ENCODE data around the gene TPRKB. TPM values are rescaled to one million over a fixed set of nuclear protein-coding genes. Genes with fewer than 3 reads are reported as not detected.
"Not testable (repeated sequence)": the region's sequence is repeated elsewhere in the genome, so short reads cannot be mapped to it uniquely, and the experiment has no call there.

The TPRKB gene
- total and polyA plus RNA-seq, 9 of the 15 experiments (the other 6 are each of a cell fraction or from before 2014, with no cell fraction given), result 55.6 to 250 (median 112) TPM

DNA sequence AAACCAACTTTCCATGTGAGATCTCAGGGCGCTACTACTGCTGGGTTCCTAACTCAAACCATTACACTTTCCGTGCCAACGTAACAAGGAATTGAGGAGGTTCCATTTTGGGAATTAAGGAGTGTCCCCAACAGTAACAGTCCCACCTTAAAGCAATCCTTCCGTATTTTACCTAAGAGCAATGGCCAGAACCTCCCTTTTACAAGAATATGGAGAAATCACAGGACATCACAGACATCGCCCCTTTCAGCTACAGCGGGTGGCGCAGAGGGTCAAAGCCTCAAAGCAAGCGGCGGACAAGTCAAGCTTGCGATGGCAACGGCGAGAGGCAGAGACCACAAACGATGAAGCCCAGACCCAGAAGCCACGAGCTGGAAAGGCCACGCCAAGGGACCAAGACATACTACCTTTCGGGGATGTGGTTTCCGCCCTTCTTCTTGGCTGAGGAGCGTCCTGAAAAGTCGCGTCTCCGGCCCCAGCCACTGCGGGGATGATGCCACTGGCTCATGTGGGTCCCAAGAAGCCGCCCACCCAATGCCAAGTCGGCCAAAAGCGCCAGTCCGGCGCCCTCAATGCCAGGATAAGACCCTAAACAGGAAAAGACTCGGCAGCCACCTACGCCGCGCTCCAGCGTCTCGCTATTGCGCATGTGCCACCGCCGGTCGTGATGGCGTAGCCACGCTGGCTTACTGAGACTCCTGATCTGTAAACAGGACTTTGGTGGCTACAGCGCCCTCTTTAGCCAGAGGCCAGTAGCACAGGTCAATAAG is 42.5 kb upstream of the TPRKB start, which contains the start of gene DUSP11 (continued):
- TF ChIP-seq, protein P1, sequence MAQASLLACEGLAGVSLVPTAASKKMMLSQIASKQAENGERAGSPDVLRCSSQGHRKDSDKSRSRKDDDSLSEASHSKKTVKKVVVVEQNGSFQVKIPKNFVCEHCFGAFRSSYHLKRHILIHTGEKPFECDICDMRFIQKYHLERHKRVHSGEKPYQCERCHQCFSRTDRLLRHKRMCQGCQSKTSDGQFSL (CRISPR knock-in tag; IDR thresholded peaks at IDR 0.05), result no peak
- TF ChIP-seq, protein P1 (tag; IDR thresholded peaks at IDR 0.05), result no peak
- TF ChIP-seq CBFB (CRISPR knock-in tag; IDR thresholded peaks at IDR 0.05), result no peak
- no peak for TF ChIP-seq U2AF2 (optimal IDR thresholded peaks at IDR 0.05; ENCODE audit: low read depth, low read length)
- peak; percentile 45 for TF ChIP-seq ZFX (CRISPR knock-in tag; IDR thresholded peaks at IDR 0.05)

DNA sequence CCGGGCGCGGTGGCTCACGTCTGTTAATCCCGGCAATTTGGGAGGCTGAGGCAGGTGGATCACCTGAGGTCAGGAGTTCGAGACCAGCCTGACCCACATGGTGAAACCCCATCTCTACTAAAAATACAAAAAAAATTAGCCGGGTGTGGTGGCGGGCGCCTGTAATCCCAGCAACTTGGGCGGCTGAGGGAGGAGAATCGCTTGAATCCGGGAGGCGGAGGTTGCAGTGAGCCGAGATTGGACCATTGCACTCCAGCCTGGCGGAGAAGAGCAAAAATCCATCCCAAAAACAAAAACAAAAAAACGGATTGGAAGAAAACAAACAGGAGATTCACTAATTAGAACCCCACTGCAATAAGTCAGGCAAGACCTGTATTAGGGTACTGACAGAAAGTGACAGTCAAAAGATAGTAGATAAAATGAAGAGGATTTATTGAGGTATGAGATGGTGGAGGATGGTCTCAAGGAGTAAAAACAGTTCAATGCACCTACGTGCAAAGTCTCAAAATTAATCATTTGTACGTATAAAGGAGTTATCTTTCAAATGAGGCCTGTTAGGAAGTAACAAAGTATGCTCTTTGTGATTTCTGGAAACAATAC is 41.8 kb upstream of the TPRKB start:
- H3K4me1 ChIP-seq (replicated peaks in 1 of 2; ENCODE audit: control insufficient read depth in 2 of 2, insufficient read depth in 2 of 2, low read length in 2 of 2); FAIRE-seq; CTCF ChIA-PET (ENCODE audit: low intra/inter-chr PET ratio); H4K20me1 ChIP-seq (replicated peaks; ENCODE audit: control insufficient read depth, insufficient read depth, low read length); BruUV-seq (replicated peaks); H3K27me3 ChIP-seq (ENCODE audit: control insufficient read depth in 2 of 2, insufficient read depth in 2 of 2, low read length in 2 of 2); in situ Hi-C loops (cut with MboI); DNase-seq (ENCODE audit: extremely low read depth in 1 of 4, low spot score in 3 of 4); H3K9me3 ChIP-seq (replicated peaks; ENCODE audit: control insufficient read depth, insufficient read depth, low read depth, low read length); H3K9me1 ChIP-seq (ENCODE audit: control insufficient read depth, insufficient read depth, low read length): not testable (repeated sequence)
- POLR2A ChIA-PET, result interaction anchor here (0.5 to 0.9 kb wide), 4 partner anchors 40 to 798 kb away, joined by 3 read pairs; partner anchors contain the start of gene TPRKB
- 16% methylated on average over 18 of the region's 18 CpGs for WGBS (ENCODE audit: insufficient coverage, low coverage, missing lambda C conversion rate)
- intact Hi-C loops (cut with micrococcal nuclease), result loop anchor here (10.0 kb wide), 1 partner anchor 84 kb away; no protein-coding TSS in a partner anchor
- Histone ChIP-seq H3K9ac (ENCODE audit: insufficient read depth in 1 of 2, low read depth in 2 of 2, low read length in 2 of 2) (peak overlapping the region; percentile 89 to 99), H3K4me2 (ENCODE audit: insufficient read depth, low read length) (peak overlapping the region; percentile 98), H3K36me3 (ENCODE audit: control insufficient read depth, insufficient read depth, low read length) (peaks cover 31% of the 10 kb centered on the region), H3K79me2 (ENCODE audit: control insufficient read depth, insufficient read depth, low read length) (peaks cover 19% of the 10 kb centered on the region), H3K4me3 (peak overlapping the region; percentile 72), H2AFZ (ENCODE audit: low read depth, low read length) (peak overlapping the region; percentile 98), H3K27ac (ENCODE audit: extremely low read depth, low read depth, low read length) (peak overlapping the region; percentile 75)
- TF ChIP-seq DPF2 (IDR thresholded peaks at IDR 0.05) (0 out of 2 replicates have a peak, but pooled peaks have one; percentile 18), ZNF3 (CRISPR knock-in tag; IDR thresholded peaks at IDR 0.05) (peak; percentile 5; the same call in 1 of the 2 replicates), MEIS2 (IDR thresholded peaks at IDR 0.05; ENCODE audit: partially characterized antibody) (peak; percentile 67), HDAC1 (IDR thresholded peaks at IDR 0.05) (peak in 1 of 2 experiments; percentile 24; a peak in 1 of 4 replicates), KDM1A (IDR thresholded peaks at IDR 0.05) (peak; percentile 49 to 66; a peak in 2 of 4 replicates), ADNP (tag; IDR thresholded peaks at IDR 0.05) (peak; percentile 23; the same call in 1 of the 2 replicates), ARID1B (IDR thresholded peaks at IDR 0.05) (0 out of 2 replicates have a peak, but pooled peaks have one; percentile 13)
- TF ChIP-seq, protein P2, sequence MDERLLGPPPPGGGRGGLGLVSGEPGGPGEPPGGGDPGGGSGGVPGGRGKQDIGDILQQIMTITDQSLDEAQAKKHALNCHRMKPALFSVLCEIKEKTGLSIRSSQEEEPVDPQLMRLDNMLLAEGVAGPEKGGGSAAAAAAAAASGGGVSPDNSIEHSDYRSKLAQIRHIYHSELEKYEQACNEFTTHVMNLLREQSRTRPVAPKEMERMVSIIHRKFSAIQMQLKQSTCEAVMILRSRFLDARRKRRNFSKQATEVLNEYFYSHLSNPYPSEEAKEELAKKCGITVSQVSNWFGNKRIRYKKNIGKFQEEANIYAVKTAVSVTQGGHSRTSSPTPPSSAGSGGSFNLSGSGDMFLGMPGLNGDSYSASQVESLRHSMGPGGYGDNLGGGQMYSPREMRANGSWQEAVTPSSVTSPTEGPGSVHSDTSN (CRISPR knock-in tag; IDR thresholded peaks at IDR 0.05; ENCODE audit: low read depth), result not testable (repeated sequence)
- TF ChIP-seq, protein P2 (tag; conservative IDR thresholded peaks at IDR 0.05; ENCODE audit: low read depth), result 0 out of 2 replicates have a peak, but pooled peaks have one; percentile 33
- TF ChIP-seq, protein P3, sequence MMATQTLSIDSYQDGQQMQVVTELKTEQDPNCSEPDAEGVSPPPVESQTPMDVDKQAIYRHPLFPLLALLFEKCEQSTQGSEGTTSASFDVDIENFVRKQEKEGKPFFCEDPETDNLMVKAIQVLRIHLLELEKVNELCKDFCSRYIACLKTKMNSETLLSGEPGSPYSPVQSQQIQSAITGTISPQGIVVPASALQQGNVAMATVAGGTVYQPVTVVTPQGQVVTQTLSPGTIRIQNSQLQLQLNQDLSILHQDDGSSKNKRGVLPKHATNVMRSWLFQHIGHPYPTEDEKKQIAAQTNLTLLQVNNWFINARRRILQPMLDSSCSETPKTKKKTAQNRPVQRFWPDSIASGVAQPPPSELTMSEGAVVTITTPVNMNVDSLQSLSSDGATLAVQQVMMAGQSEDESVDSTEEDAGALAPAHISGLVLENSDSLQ (IDR thresholded peaks at IDR 0.05), result peak; percentile 50
- ATAC-seq, result peak; percentile 18

Measured in K562 (cell line).